ENCODE data around the gene CPNE8. TPM values are rescaled to one million over a fixed set of nuclear protein-coding genes. Genes with fewer than 3 reads are reported as not detected.

CPNE8 gene
- total and polyA plus RNA-seq, 8 donors = 2.7 to 6.8 (median 5.1) TPM

GRCh38 chr12:38825006-38825405, 80.4 kb downstream of the CPNE8 start:
- intact Hi-C loops (cut with DNase I) = no loop called here
- FAIRE-seq (no peak), DNase-seq (no peak), ATAC-seq (no peak)
- H3K4me1 ChIP-seq = no peaks in the 10 kb centered on the region
- H3K4me3 ChIP-seq = no peak overlapping the region
- H3K27ac ChIP-seq = no peak overlapping the region
- no peak for TF ChIP-seq CTCF (IDR thresholded peaks at IDR 0.05)
- H3K9me3 ChIP-seq = no peaks in the 10 kb centered on the region
- H3K36me3 ChIP-seq = no peaks in the 10 kb centered on the region
- H3K27me3 ChIP-seq = no peaks in the 10 kb centered on the region
- WGBS, 2 donors = 62 to 68% methylated on average over 4 of the region's 4 CpGs

GRCh38 chr12:38823738-38824137, 81.7 kb downstream of the CPNE8 start:
- DNase-seq (no peak), FAIRE-seq (no peak), ATAC-seq (no peak)
- 78 to 79% methylated on average over 6 of the region's 6 CpGs for WGBS, 2 donors
- no peak overlapping the region for H3K4me3 ChIP-seq
- H3K4me1 ChIP-seq = no peaks in the 10 kb centered on the region
- H3K36me3 ChIP-seq = no peaks in the 10 kb centered on the region
- no peak overlapping the region for H3K27ac ChIP-seq
- TF ChIP-seq CTCF (IDR thresholded peaks at IDR 0.05) = no peak
- H3K27me3 ChIP-seq = no peaks in the 10 kb centered on the region
- intact Hi-C loops (cut with DNase I) = no loop called here
- no peaks in the 10 kb centered on the region for H3K9me3 ChIP-seq

- 31% methylated on average over 2 of the region's 2 CpGs for WGBS, 2 donors
These were observed 82.1 kb downstream of the CPNE8 start for GRCh38 chr12:38823314-38823713.

GRCh38 chr12:38817942-38818341, 87.4 kb downstream of the CPNE8 start:
- WGBS, 2 donors = 56 to 76% methylated on average over 3 of the region's 3 CpGs
- Histone ChIP-seq H3K4me3 (no peak overlapping the region), H3K4me1 (no peaks in the 10 kb centered on the region), H3K9me3 (peaks cover 0 to 3% (median 0%) of the 10 kb centered on the region in 4 donors), H3K27ac (no peak overlapping the region), H3K36me3 (no peaks in the 10 kb centered on the region), H3K27me3 (no peaks in the 10 kb centered on the region)
- intact Hi-C loops (cut with DNase I) = no loop called here
- no peak for DNase-seq
- no peak for FAIRE-seq
- ATAC-seq = no peak
- TF ChIP-seq CTCF (IDR thresholded peaks at IDR 0.05) = no peak

More at GRCh38 chr12:38823314-38823713, 82.1 kb downstream of the CPNE8 start:
- Histone ChIP-seq H3K9me3 (no peaks in the 10 kb centered on the region), H3K4me3 (no peak overlapping the region), H3K4me1 (no peaks in the 10 kb centered on the region), H3K27ac (no peak overlapping the region), H3K36me3 (no peaks in the 10 kb centered on the region), H3K27me3 (no peaks in the 10 kb centered on the region)
- intact Hi-C loops (cut with DNase I) = no loop called here
- DNase-seq (no peak), ATAC-seq (no peak), FAIRE-seq (no peak)
- no peak for TF ChIP-seq CTCF (IDR thresholded peaks at IDR 0.05)

- H3K27me3 ChIP-seq = no peaks in the 10 kb centered on the region
- DNase-seq = no peak
- H3K27ac ChIP-seq = no peak overlapping the region
- 71 to 88% methylated on average over 3 of the region's 3 CpGs for WGBS, 2 donors
- intact Hi-C loops (cut with DNase I) = no loop called here
- no peaks in the 10 kb centered on the region for H3K36me3 ChIP-seq
- ATAC-seq = no peak
- TF ChIP-seq CTCF (IDR thresholded peaks at IDR 0.05) = no peak
- FAIRE-seq = no peak
- no peak overlapping the region for H3K4me3 ChIP-seq
- peaks cover 0 to 3% (median 0%) of the 10 kb centered on the region in 4 donors for H3K9me3 ChIP-seq
- no peaks in the 10 kb centered on the region for H3K4me1 ChIP-seq
These were observed 91.5 kb downstream of the CPNE8 start for GRCh38 chr12:38813923-38814322.
